GM12892 (cell line): ENCODE data around the gene LRRC58.

Experiments used
- POLR2A ChIP-seq: IDR thresholded peaks from 2 replicates; pipeline ENCODE4 v1.6.1; 2011; ENCODE audit warnings: low read depth, low read length, control low read depth
- POLR2AphosphoS5 ChIP-seq: IDR thresholded peaks from 2 replicates; pipeline ENCODE4 v1.6.1; 2011; ENCODE audit warnings: low read depth, low read length, control low read depth
- TAF1 ChIP-seq: IDR thresholded peaks from 2 replicates; pipeline ENCODE4 v1.6.1; 2011; ENCODE audit warnings: low read depth, mild to moderate bottlenecking, control low read depth, low read length, borderline replicate concordance

GRCh38 chr3:120348065-120348990 is 826 bp downstream of the LRRC58 start:
- no peak; the same call in 1 of the 2 replicates for TF ChIP-seq POLR2AphosphoS5
- TF ChIP-seq POLR2A, result no peak
- no peak for TF ChIP-seq TAF1
